Heart left ventricle (tissue), 16 donors: Measurements from ENCODE around the gene HYAL1. TPM values are rescaled to one million over a fixed set of nuclear protein-coding genes. Genes with fewer than 3 reads are reported as not detected.
"Not testable (repeated sequence)": the region's sequence is repeated elsewhere in the genome, so short reads cannot be mapped to it uniquely, and the experiment has no call there.

ENCODE experiments used
- ATAC-seq, 4 donors: fragments of 200-7000 bp; cut with Tn5 transposase; one replicate each; pipeline ENCODE4 v1.9.1; 2020 to 2022; ENCODE audit warnings: moderate library complexity in 4 of 4, mild to moderate bottlenecking in 3 of 4, moderate number of reproducible peaks in 1 of 4
- DNase-seq, 5 donors: peaks; one replicate each; pipeline ENCODE4 v3.0.0-alpha.2; 2020
- H3K27ac ChIP-seq, 12 donors: fragments of 200-600 bp; sonication (generic) in 4 of 12; one replicate each; pipeline versions ENCODE4 v1.5.0 to v1.8.0; 2016 to 2022; ENCODE audit warnings: mild to moderate bottlenecking in 2 of 12
- H3K27me3 ChIP-seq, 9 donors: fragments of 200-600 bp; sonication (generic) in 2 of 9; one replicate each; pipeline versions ENCODE4 v1.5.1 to v1.8.0; 2016 to 2022; ENCODE audit warnings: mild to moderate bottlenecking in 3 of 9
- H3K36me3 ChIP-seq, 9 donors: fragments of 200-600 bp; sonication (generic) in 2 of 9; one replicate each; pipeline versions ENCODE4 v1.5.0 to v1.8.0; 2018 to 2022; ENCODE audit warnings: mild to moderate bottlenecking in 2 of 9
- H3K4me1 ChIP-seq, 12 donors: fragments of 200-600 bp; sonication (generic) in 4 of 12; one replicate each; pipeline versions ENCODE4 v1.5.0 to v1.8.0; 2016 to 2022; ENCODE audit warnings: mild to moderate bottlenecking in 3 of 12
- H3K4me3 ChIP-seq, 12 donors: fragments of 200-600 bp; sonication (generic) in 4 of 12; one replicate each; pipeline versions ENCODE4 v1.5.0 to v1.8.0; 2017 to 2022; ENCODE audit warnings: mild to moderate bottlenecking in 9 of 12, moderate library complexity in 4 of 12
- H3K9me3 ChIP-seq, 12 donors: fragments of 200-600 bp; sonication (generic) in 4 of 12; one replicate each; pipeline versions ENCODE4 v1.5.0 to v1.8.0; 2016 to 2022; ENCODE audit warnings: mild to moderate bottlenecking in 1 of 12
- CTCF ChIP-seq, 12 donors: fragments of 200-600 bp; sonication (generic) in 4 of 12; IDR thresholded peaks; one replicate each; pipeline versions ENCODE4 v1.5.0 to v1.8.0; 2018 to 2022; ENCODE audit warnings: antibody characterized with exemption in 12 of 12, mild to moderate bottlenecking in 5 of 12
- POLR2A ChIP-seq, 2 donors: fragments of 450-650 bp; IDR thresholded peaks; one replicate each; pipeline ENCODE4 v1.6.1; 2017; ENCODE audit warnings: antibody characterized with exemption in 2 of 2, mild to moderate bottlenecking in 2 of 2, moderate library complexity in 2 of 2
- WGBS, 4 donors: extraction: QIAGEN DNeasy Blood & Tissue Kit in 2 of 4; methylation state at CpG; one replicate each; pipeline versions ENCODE4 v1.1.5 to v1.1.7; 2013 to 2018; 5-methylcytosine and 5-hydroxymethylcytosine counted together
- intact Hi-C, 10 donors: fragments of 100-400 bp; cut with DNase I; formaldehyde crosslinking; loops; one replicate each; pipeline versions ENCODE4 v1.11.1 to v1.14.2; 2022
- polyA plus RNA-seq, 2 donors: library from polyadenylated mRNA; stranded (reverse); fragments of 200-250 nt; gene quantifications; one replicate each; pipeline ENCODE4 v1.2.3, GENCODE V29; 2013
- total RNA-seq, 9 donors: library from RNA; depleted of rRNA in 2 of 9; stranded (reverse); fragments of >200 nt in 2 of 9; fragmentation: NEBNext Ultra II Directional in 3 of 9; extraction: Animal tissue kit (Norgen Biotek cat#: 25700) in 3 of 9; gene quantifications; one replicate each; pipeline versions ENCODE4 v1.1.0 to v1.2.4, GENCODE V29; 2016 to 2023
- donor health status: ischemic (EF 13 %, LVEDD 7.1; RV severe dilation, severe dysfunction).
- donor health status: healthy with polysubstance abuse.
- donor health status: DM: no; HTN: yes; CAD: no.
- donor health status: DM: no; HTN: no; CAD: no.
- donor health status: ischemic (EF 25% LVEDD 6.9; RV normal size, moderate dysfunction).
- donor health status: ischemic (EF 25% LVEDD 5.7; RV mildly dilated, moderate dysfunction).
- donor health status: healthy.
- donor health status: DM: yes; HTN: yes; CAD: no.
- donor health status: ischemic (EF 35%, LVEDD 5.7; RV mildly dilated, moderate dysfunction).
- donor health status: nonischemic (EF 11% LVEDD 7.7; RV severe dilation, severe dysfunction).
- donor health status: DM: yes; HTN: yes; CAD: no.
- donor health status: PGD.
- donor health status: ischemic (EF 29% LVEDD 5.4; RV normal size, mild dysfunction).
- donor health status: nonischemic (EF 23%, LVEDD 6.1; RV moderate dilation, normal function).

HYAL1 gene
- total and polyA plus RNA-seq, 11 donors = 36.9 to 99.7 (median 57.8) TPM

GRCh38 chr3:50263478-50264382, 39.6 kb downstream of the HYAL1 start:
- TF ChIP-seq POLR2A (IDR thresholded peaks at IDR 0.05) (no peak), CTCF (IDR thresholded peaks at IDR 0.05) (no peak)
- H3K27me3 ChIP-seq = peaks cover 0 to 12% (median 0%) of the 10 kb centered on the region in 9 donors
- DNase-seq (peak in 1 of 5 donors; percentile 26), ATAC-seq (no peak)
- 71 to 83% (median 74%) methylated on average over 6 of the region's 6 CpGs for WGBS, 4 donors
- intact Hi-C loops = loop anchor here in 1 of 10 donors (5.0 kb wide), 1 partner anchor 59 kb away; the partner anchor contains the start of gene HYAL2
- peak overlapping the region in 2 of 12 donors; percentile 5 to 18 for H3K4me3 ChIP-seq
- no peaks in the 10 kb centered on the region for H3K9me3 ChIP-seq
- peaks cover 0 to 10% (median 2%) of the 10 kb centered on the region in 9 donors for H3K36me3 ChIP-seq
- H3K4me1 ChIP-seq = peaks cover 0 to 78% (median 60%) of the 10 kb centered on the region in 12 donors
- peak overlapping the region; percentile 41 to 100 (median 92) for H3K27ac ChIP-seq

DNA sequence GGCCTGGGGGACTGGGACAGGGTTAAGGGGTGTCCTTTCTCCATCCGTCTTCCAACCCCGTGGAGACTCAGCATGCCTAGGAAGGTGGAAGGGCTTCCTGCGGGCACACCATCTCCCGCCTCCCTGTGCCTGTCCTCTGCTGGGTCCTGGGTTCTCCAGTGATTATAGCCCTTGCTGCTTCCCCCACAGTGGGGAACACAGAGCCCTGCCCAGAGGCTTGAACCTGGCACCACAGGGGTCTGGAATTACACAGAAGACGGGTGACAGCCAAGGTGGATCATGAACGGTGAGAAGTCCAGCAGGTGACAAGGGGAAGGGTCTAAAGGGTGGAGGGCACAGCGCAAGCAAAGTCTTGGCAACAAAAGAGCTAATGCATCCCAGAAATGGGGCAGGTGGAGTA, 40.6 kb downstream of the HYAL1 start:
- ATAC-seq = no peak
- TF ChIP-seq CTCF (IDR thresholded peaks at IDR 0.05) = no peak
- H3K27me3 ChIP-seq = peaks cover 0 to 12% (median 0%) of the 10 kb centered on the region in 9 donors
- H3K4me3 ChIP-seq = no peak overlapping the region
- DNase-seq = no peak
- H3K27ac ChIP-seq = peak overlapping the region in 3 of 12 donors; percentile 20 to 100 (median 100)
- H3K36me3 ChIP-seq = peaks cover 0 to 20% (median 12%) of the 10 kb centered on the region in 9 donors
- H3K9me3 ChIP-seq = peaks cover 0 to 3% (median 0%) of the 10 kb centered on the region in 12 donors
- WGBS, 4 donors = 82 to 90% (median 88%) methylated on average over 7 of the region's 7 CpGs
- peaks cover 0 to 68% (median 55%) of the 10 kb centered on the region in 12 donors for H3K4me1 ChIP-seq
- intact Hi-C loops = loop anchor here in 1 of 10 donors (5.0 kb wide), 1 partner anchor 60 kb away; the partner anchor contains the start of gene HYAL2

DNA sequence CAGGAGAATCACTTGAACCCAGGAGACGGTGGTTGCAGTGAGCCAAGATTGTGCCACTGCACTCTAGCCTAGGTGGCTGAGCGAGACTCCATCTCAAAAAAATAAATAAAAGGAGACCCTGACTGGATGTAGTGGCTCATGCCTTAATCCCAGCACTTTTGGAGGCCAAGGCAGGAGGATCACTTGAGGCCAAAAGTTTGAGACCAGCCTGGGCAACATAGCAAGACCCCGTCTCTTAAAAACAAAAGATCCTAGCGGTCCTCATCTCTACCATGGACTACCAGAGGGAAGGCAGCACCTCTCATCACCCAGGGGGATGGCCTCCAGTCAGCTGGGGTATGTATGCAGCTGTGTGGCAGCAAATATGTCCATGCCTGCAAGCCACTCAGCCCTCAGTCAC, 41.2 kb downstream of the HYAL1 start:
- H3K27me3 ChIP-seq, H3K4me3 ChIP-seq, DNase-seq, H3K9me3 ChIP-seq, ATAC-seq: not testable (repeated sequence)
- 97 to 99% (median 98%) methylated on average over 4 of the region's 4 CpGs for WGBS, 4 donors
- Histone ChIP-seq H3K27ac (peak overlapping the region in 6 of 12 donors; percentile 99 to 100 (median 100)), H3K4me1 (peaks cover 0 to 66% (median 52%) of the 10 kb centered on the region in 12 donors), H3K36me3 (peaks cover 0 to 26% (median 18%) of the 10 kb centered on the region in 9 donors)
- intact Hi-C loops = loop anchor here in 1 of 10 donors (5.0 kb wide), 1 partner anchor 60 kb away; the partner anchor contains the start of gene HYAL2

GRCh38 chr3:50261505-50261904, 41.9 kb downstream of the HYAL1 start:
- intact Hi-C loops = loop anchor here in 1 of 10 donors (5.0 kb wide), 1 partner anchor 61 kb away; the partner anchor contains the start of gene HYAL2
- ATAC-seq = no peak
- peaks cover 0 to 33% (median 25%) of the 10 kb centered on the region in 9 donors for H3K36me3 ChIP-seq
- 39 to 57% (median 48%) methylated on average over 2 of the region's 2 CpGs for WGBS, 4 donors
- no peaks in the 10 kb centered on the region for H3K27me3 ChIP-seq
- DNase-seq = peak in 2 of 5 donors; percentile 7 to 23
- peaks cover 0 to 66% (median 47%) of the 10 kb centered on the region in 12 donors for H3K4me1 ChIP-seq
- H3K27ac ChIP-seq = peak overlapping the region; percentile 88 to 100 (median 100)
- H3K9me3 ChIP-seq = peaks cover 0 to 6% (median 0%) of the 10 kb centered on the region in 12 donors
- peak overlapping the region in 4 of 12 donors; percentile 73 to 77 (median 76) for H3K4me3 ChIP-seq
- TF ChIP-seq POLR2A (IDR thresholded peaks at IDR 0.05) (no peak), CTCF (IDR thresholded peaks at IDR 0.05) (no peak)
